ENCODE measurements around the gene KLHL30. TPM values are rescaled to one million over a fixed set of nuclear protein-coding genes. Genes with fewer than 3 reads are reported as not detected.

The KLHL30 gene
- total and polyA plus RNA-seq, 11 donors = 5.1 to 43.7 (median 23.0) TPM

DNA sequence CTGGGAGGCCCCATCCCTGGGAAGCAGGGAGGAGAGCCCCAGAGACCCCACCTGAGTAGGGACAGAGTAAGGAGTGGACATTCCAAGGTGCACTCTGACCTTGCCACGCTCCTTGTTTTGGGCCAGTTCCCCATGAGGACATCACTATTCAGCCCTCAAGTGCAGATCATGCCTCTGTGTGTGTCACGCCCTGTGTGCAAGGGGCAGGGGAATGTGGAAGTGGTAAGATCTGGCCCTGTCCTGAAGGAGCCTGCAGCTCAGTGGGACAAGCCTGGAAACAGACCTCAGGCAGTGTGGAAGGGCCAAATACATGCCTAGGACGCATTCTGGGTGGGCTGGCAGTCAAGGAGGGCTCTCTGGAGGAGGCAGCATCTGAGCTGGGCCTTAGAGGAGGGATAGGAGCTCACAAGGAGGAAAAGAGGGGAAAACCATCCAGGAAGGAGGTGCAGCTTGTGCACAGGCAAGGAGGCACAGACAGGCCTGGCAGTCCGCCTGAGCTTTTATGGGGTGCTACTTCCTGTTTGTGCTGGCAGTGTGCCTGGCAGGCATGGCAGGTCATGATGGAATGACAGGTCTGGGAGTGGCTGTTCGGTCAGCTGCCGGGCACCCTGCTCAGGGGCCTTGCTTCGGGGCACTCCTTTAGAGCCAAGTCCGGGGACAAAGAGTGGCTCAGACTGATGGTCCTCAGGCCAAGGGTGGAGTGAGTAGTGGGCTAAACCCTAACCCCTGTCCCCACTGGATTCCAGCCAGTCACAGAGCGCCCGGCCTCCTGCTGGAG, 3.3 kb downstream of the KLHL30 start:
- Histone ChIP-seq H3K27ac (peak overlapping the region in 8 of 12 donors; percentile 1 to 71 (median 42)), H3K4me3 (peak overlapping the region in 4 of 12 donors; percentile 20 to 27 (median 24)), H3K27me3 (no peaks in the 10 kb centered on the region), H3K9me3 (no peaks in the 10 kb centered on the region), H3K36me3 (peaks cover 0 to 9% (median 0%) of the 10 kb centered on the region in 9 donors), H3K4me1 (peaks cover 0 to 58% (median 29%) of the 10 kb centered on the region in 12 donors)
- intact Hi-C loops (cut with DNase I) = loop anchor here in 4 of 10 donors (2.0 to 10.0 kb wide), 3 partner anchors 281 to 287 kb away; partner anchors contain the start of gene RAMP1 (in 3 of the 4)
- DNase-seq (peak in 1 of 5 donors; percentile 47), ATAC-seq (no peak)
- WGBS, 4 donors = 53 to 63% (median 60%) methylated on average over 10 of the region's 10 CpGs
- TF ChIP-seq, protein P1, sequence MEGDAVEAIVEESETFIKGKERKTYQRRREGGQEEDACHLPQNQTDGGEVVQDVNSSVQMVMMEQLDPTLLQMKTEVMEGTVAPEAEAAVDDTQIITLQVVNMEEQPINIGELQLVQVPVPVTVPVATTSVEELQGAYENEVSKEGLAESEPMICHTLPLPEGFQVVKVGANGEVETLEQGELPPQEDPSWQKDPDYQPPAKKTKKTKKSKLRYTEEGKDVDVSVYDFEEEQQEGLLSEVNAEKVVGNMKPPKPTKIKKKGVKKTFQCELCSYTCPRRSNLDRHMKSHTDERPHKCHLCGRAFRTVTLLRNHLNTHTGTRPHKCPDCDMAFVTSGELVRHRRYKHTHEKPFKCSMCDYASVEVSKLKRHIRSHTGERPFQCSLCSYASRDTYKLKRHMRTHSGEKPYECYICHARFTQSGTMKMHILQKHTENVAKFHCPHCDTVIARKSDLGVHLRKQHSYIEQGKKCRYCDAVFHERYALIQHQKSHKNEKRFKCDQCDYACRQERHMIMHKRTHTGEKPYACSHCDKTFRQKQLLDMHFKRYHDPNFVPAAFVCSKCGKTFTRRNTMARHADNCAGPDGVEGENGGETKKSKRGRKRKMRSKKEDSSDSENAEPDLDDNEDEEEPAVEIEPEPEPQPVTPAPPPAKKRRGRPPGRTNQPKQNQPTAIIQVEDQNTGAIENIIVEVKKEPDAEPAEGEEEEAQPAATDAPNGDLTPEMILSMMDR (IDR thresholded peaks at IDR 0.05) = no peak
- TF ChIP-seq POLR2A (IDR thresholded peaks at IDR 0.05) = no peak

GRCh38 chr2:238142382-238143205, 4.1 kb downstream of the KLHL30 start:
- H3K27ac ChIP-seq = peak overlapping the region in 8 of 12 donors; percentile 26 to 71 (median 50)
- ATAC-seq = no peak

GRCh38 chr2:238143239-238143951, 4.9 kb downstream of the KLHL30 start:
- ATAC-seq (peak; percentile 59 to 80 (median 64)), DNase-seq (peak in 4 of 5 donors; percentile 47 to 84 (median 60))
- Histone ChIP-seq H3K4me3 (no peak overlapping the region), H3K27ac (peak overlapping the region in 10 of 12 donors; percentile 25 to 71 (median 52)), H3K27me3 (no peaks in the 10 kb centered on the region), H3K4me1 (peaks cover 0 to 46% (median 23%) of the 10 kb centered on the region in 12 donors), H3K36me3 (peaks cover 0 to 9% (median 0%) of the 10 kb centered on the region in 9 donors), H3K9me3 (no peaks in the 10 kb centered on the region)
- TF ChIP-seq, protein P1 (IDR thresholded peaks at IDR 0.05) = no peak
- no peak for TF ChIP-seq POLR2A (IDR thresholded peaks at IDR 0.05)
- WGBS, 4 donors = 45 to 67% (median 55%) methylated on average over 14 to 20 of the region's 20 CpGs
- intact Hi-C loops (cut with DNase I) = loop anchor here in 4 of 10 donors (2.0 to 10.0 kb wide), 3 partner anchors 283 to 289 kb away; partner anchors contain the start of gene RAMP1 (in 3 of the 4)

More at GRCh38 chr2:238142382-238143205, 4.1 kb downstream of the KLHL30 start:
- H3K4me3 ChIP-seq = peak overlapping the region in 3 of 12 donors; percentile 20 to 27 (median 26)
- H3K27me3 ChIP-seq = no peaks in the 10 kb centered on the region
- peaks cover 0 to 52% (median 26%) of the 10 kb centered on the region in 12 donors for H3K4me1 ChIP-seq
- no peak for DNase-seq
- H3K9me3 ChIP-seq = no peaks in the 10 kb centered on the region
- peaks cover 0 to 9% (median 0%) of the 10 kb centered on the region in 9 donors for H3K36me3 ChIP-seq
- intact Hi-C loops (cut with DNase I) = loop anchor here in 4 of 10 donors (2.0 to 10.0 kb wide), 3 partner anchors 282 to 288 kb away; partner anchors contain the start of gene RAMP1 (in 3 of the 4)
- no peak for TF ChIP-seq POLR2A (IDR thresholded peaks at IDR 0.05)
- TF ChIP-seq, protein P1 (IDR thresholded peaks at IDR 0.05) = no peak
- 68 to 78% (median 73%) methylated on average over 24 to 30 of the region's 30 CpGs for WGBS, 4 donors

All from heart left ventricle (tissue), 16 donors.